ENCODE measurements around the gene ASPG. TPM values are rescaled to one million over a fixed set of nuclear protein-coding genes. Genes with fewer than 3 reads are reported as not detected.
A peak's percentile ranks its signal among the peaks of the same experiment; 100 is the strongest.

ASPG gene
- total RNA-seq (4.9 and 5.9 TPM in 2 replicates), polyA plus RNA-seq (14.7 and 20.3 TPM in 2 replicates)

- TF ChIP-seq, protein P1, sequence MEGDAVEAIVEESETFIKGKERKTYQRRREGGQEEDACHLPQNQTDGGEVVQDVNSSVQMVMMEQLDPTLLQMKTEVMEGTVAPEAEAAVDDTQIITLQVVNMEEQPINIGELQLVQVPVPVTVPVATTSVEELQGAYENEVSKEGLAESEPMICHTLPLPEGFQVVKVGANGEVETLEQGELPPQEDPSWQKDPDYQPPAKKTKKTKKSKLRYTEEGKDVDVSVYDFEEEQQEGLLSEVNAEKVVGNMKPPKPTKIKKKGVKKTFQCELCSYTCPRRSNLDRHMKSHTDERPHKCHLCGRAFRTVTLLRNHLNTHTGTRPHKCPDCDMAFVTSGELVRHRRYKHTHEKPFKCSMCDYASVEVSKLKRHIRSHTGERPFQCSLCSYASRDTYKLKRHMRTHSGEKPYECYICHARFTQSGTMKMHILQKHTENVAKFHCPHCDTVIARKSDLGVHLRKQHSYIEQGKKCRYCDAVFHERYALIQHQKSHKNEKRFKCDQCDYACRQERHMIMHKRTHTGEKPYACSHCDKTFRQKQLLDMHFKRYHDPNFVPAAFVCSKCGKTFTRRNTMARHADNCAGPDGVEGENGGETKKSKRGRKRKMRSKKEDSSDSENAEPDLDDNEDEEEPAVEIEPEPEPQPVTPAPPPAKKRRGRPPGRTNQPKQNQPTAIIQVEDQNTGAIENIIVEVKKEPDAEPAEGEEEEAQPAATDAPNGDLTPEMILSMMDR (IDR thresholded peaks at IDR 0.05; ENCODE audit: poor library complexity), result no peak
- TF ChIP-seq EZH2phosphoT487 (IDR thresholded peaks at IDR 0.05; ENCODE audit: low read depth, severe bottlenecking, unreplicated experiment) (no peak), EZH2 (IDR thresholded peaks at IDR 0.05; ENCODE audit: borderline replicate concordance) (no peak)
- Histone ChIP-seq H2AFZ (peak within 1 kb of the TSS; percentile 45), H3K9me3 (ENCODE audit: low read depth) (no peaks in the 10 kb centered on the region), H3K36me3 (replicated peaks; ENCODE audit: insufficient read depth, low read depth) (no peaks in the 10 kb centered on the region), H3K4me3 (no peak within 1 kb of the TSS), H3K27ac (no peak within 1 kb of the TSS), H3K79me2 (no peaks in the 10 kb centered on the region), H4K20me1 (ENCODE audit: insufficient read depth, poor library complexity, severe bottlenecking) (no peaks in the 10 kb centered on the region), H3K4me2 (peak within 1 kb of the TSS; percentile 78), H3K9me2 (replicated peaks; ENCODE audit: insufficient read depth) (no peaks in the 10 kb centered on the region), H3K27me3 (peaks cover 3% of the 10 kb centered on the region), H3K4me1 (ENCODE audit: insufficient read depth) (peaks cover 21% of the 10 kb centered on the region)
- WGBS (ENCODE audit: low lambda C conversion rate, missing lambda C conversion rate), result 20% methylated on average over 23 of the region's 70 CpGs
- peak; percentile 72 for DNase-seq (ENCODE audit: low spot score)
These were observed at the start of gene ASPG for GRCh38 chr14:104085032-104085888. Gene ASPG, plus strand, starts transcription at chr14:104085700. Its CDS starts 71 bp downstream, at chr14:104085771.

- Histone ChIP-seq H3K4me1 (ENCODE audit: insufficient read depth) (no peaks in the 10 kb centered on the region), H3K4me3 (no peak overlapping the region), H4K20me1 (ENCODE audit: insufficient read depth, poor library complexity, severe bottlenecking) (no peaks in the 10 kb centered on the region), H3K27ac (no peak overlapping the region), H3K36me3 (replicated peaks; ENCODE audit: insufficient read depth, low read depth) (no peaks in the 10 kb centered on the region), H3K4me2 (no peak overlapping the region), H3K9me2 (replicated peaks; ENCODE audit: insufficient read depth) (no peaks in the 10 kb centered on the region), H2AFZ (no peak overlapping the region), H3K9me3 (ENCODE audit: low read depth) (no peaks in the 10 kb centered on the region), H3K27me3 (no peaks in the 10 kb centered on the region), H3K79me2 (no peaks in the 10 kb centered on the region)
- WGBS (ENCODE audit: low lambda C conversion rate, missing lambda C conversion rate), result 74% methylated on average over 7 of the region's 7 CpGs
- no peak for TF ChIP-seq EZH2 (IDR thresholded peaks at IDR 0.05; ENCODE audit: borderline replicate concordance)
- no peak for TF ChIP-seq EZH2phosphoT487 (IDR thresholded peaks at IDR 0.05; ENCODE audit: low read depth, severe bottlenecking, unreplicated experiment)
- TF ChIP-seq, protein P1 (IDR thresholded peaks at IDR 0.05; ENCODE audit: poor library complexity), result no peak
- DNase-seq (ENCODE audit: low spot score), result no peak
These were observed 49.3 kb upstream of the ASPG start for GRCh38 chr14:104036212-104036611.

- no peak overlapping the region for H3K4me2 ChIP-seq
- H3K27me3 ChIP-seq, result no peaks in the 10 kb centered on the region
- H3K4me3 ChIP-seq, result no peak overlapping the region
- no peaks in the 10 kb centered on the region for H3K9me3 ChIP-seq (ENCODE audit: low read depth)
- 80% methylated on average over 14 of the region's 14 CpGs for WGBS (ENCODE audit: low lambda C conversion rate, missing lambda C conversion rate)
- no peaks in the 10 kb centered on the region for H3K9me2 ChIP-seq (replicated peaks; ENCODE audit: insufficient read depth)
- H2AFZ ChIP-seq, result no peak overlapping the region
- no peaks in the 10 kb centered on the region for H4K20me1 ChIP-seq (ENCODE audit: insufficient read depth, poor library complexity, severe bottlenecking)
- no peak overlapping the region for H3K27ac ChIP-seq
- no peaks in the 10 kb centered on the region for H3K4me1 ChIP-seq (ENCODE audit: insufficient read depth)
- TF ChIP-seq EZH2 (IDR thresholded peaks at IDR 0.05; ENCODE audit: borderline replicate concordance) (no peak), EZH2phosphoT487 (IDR thresholded peaks at IDR 0.05; ENCODE audit: low read depth, severe bottlenecking, unreplicated experiment) (no peak)
- TF ChIP-seq, protein P1 (IDR thresholded peaks at IDR 0.05; ENCODE audit: poor library complexity), result no peak
- no peaks in the 10 kb centered on the region for H3K79me2 ChIP-seq
- DNase-seq (ENCODE audit: low spot score), result no peak
- no peaks in the 10 kb centered on the region for H3K36me3 ChIP-seq (replicated peaks; ENCODE audit: insufficient read depth, low read depth)
These were observed 48.4 kb upstream of the ASPG start for GRCh38 chr14:104037074-104037473.

Measured in hepatocyte (in vitro differentiated cells).